ENCODE data around the gene PERP.

Gene PERP

DNA sequence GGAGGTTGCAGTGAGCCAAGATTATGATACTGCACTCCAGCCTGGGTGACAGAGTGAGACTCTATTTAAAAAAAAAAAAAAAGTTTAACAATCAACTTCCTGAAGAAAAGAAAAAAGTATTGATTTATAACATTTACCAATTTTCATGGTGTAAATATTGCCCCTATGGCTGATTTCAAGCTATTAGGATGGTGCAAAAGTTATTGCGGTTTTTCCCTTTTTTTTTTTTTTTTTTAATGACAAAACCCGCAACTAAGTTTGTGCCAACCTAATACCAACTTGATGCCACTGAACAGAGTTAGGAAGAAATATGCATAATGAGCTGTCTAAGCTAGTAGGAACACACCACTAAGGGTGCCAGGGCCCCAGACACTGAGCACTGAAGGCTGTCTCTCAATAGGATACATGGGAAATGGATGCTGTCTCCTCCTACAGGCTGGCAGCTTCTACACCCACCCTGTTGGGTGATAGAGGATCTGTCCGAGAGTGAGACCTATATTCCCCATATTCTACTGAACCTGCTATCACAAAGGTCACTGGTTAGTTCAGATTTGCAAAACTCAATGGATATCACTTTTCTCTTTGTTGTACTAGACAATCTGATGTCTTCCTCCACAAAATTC is 6.5 kb upstream of the PERP start:
- ChIA-PET POLR2A (interaction anchor here (0.6 kb wide), 1 partner anchor 687 kb away, joined by 3 read pairs; no protein-coding TSS in a partner anchor), CTCF (interaction anchor here (0.5 to 5.2 kb wide), 16 partner anchors 13 to 651 kb away, joined by 3 to 57 read pairs (median 3); partner anchors contain the start of gene HEBP2)
- Histone ChIP-seq H3K36me3 (ENCODE audit: control insufficient read depth in 2 of 2, insufficient read depth in 1 of 2, low read length in 2 of 2) (no peaks in the 10 kb centered on the region), H3K4me3 (ENCODE audit: low read depth, low read length) (no peak overlapping the region), H3K4me1 (ENCODE audit: control insufficient read depth, insufficient read depth, low read length) (peaks cover under 1% of the 10 kb centered on the region; the same call in 1 of the 2 replicates), H3K9me3 (ENCODE audit: control insufficient read depth, insufficient read depth, low read depth, low read length) (no peaks in the 10 kb centered on the region), H3K27ac (ENCODE audit: extremely low read depth, low read depth, low read length) (no peak overlapping the region)
- no peak for TF ChIP-seq ZNF548 (tag by site-specific recombination; IDR thresholded peaks at IDR 0.05)
- TF ChIP-seq ZNF280C (tag by site-specific recombination; IDR thresholded peaks at IDR 0.05): no peak
- TF ChIP-seq, protein P1, sequence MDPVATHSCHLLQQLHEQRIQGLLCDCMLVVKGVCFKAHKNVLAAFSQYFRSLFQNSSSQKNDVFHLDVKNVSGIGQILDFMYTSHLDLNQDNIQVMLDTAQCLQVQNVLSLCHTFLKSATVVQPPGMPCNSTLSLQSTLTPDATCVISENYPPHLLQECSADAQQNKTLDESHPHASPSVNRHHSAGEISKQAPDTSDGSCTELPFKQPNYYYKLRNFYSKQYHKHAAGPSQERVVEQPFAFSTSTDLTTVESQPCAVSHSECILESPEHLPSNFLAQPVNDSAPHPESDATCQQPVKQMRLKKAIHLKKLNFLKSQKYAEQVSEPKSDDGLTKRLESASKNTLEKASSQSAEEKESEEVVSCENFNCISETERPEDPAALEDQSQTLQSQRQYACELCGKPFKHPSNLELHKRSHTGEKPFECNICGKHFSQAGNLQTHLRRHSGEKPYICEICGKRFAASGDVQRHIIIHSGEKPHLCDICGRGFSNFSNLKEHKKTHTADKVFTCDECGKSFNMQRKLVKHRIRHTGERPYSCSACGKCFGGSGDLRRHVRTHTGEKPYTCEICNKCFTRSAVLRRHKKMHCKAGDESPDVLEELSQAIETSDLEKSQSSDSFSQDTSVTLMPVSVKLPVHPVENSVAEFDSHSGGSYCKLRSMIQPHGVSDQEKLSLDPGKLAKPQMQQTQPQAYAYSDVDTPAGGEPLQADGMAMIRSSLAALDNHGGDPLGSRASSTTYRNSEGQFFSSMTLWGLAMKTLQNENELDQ (tag by site-specific recombination; IDR thresholded peaks at IDR 0.05; ENCODE audit: low read depth): no peak
- TF ChIP-seq ZNF433 (tag by site-specific recombination; IDR thresholded peaks at IDR 0.05; ENCODE audit: low read depth): no peak

GRCh38 chr6:138110229-138110628 is 3.0 kb upstream of the PERP start:
- CTCF ChIA-PET: interaction anchor here (0.8 to 3.1 kb wide), 5 partner anchors 97 to 406 kb away, joined by 3 to 188 read pairs (median 7); no protein-coding TSS in a partner anchor
- H3K27ac ChIP-seq (ENCODE audit: extremely low read depth, low read depth, low read length): no peak overlapping the region
- no peaks in the 10 kb centered on the region for H3K9me3 ChIP-seq (ENCODE audit: control insufficient read depth, insufficient read depth, low read depth, low read length)
- H3K4me1 ChIP-seq (ENCODE audit: control insufficient read depth, insufficient read depth, low read length): peaks cover 4% of the 10 kb centered on the region; the same call in 1 of the 2 replicates
- POLR2A ChIA-PET: no interaction called here
- H3K36me3 ChIP-seq (ENCODE audit: control insufficient read depth in 2 of 2, insufficient read depth in 1 of 2, low read length in 2 of 2): no peaks in the 10 kb centered on the region
- no peak overlapping the region for H3K4me3 ChIP-seq (ENCODE audit: low read depth, low read length)
- TF ChIP-seq, protein P2, sequence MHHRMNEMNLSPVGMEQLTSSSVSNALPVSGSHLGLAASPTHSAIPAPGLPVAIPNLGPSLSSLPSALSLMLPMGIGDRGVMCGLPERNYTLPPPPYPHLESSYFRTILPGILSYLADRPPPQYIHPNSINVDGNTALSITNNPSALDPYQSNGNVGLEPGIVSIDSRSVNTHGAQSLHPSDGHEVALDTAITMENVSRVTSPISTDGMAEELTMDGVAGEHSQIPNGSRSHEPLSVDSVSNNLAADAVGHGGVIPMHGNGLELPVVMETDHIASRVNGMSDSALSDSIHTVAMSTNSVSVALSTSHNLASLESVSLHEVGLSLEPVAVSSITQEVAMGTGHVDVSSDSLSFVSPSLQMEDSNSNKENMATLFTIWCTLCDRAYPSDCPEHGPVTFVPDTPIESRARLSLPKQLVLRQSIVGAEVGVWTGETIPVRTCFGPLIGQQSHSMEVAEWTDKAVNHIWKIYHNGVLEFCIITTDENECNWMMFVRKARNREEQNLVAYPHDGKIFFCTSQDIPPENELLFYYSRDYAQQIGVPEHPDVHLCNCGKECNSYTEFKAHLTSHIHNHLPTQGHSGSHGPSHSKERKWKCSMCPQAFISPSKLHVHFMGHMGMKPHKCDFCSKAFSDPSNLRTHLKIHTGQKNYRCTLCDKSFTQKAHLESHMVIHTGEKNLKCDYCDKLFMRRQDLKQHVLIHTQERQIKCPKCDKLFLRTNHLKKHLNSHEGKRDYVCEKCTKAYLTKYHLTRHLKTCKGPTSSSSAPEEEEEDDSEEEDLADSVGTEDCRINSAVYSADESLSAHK (tag by site-specific recombination; IDR thresholded peaks at IDR 0.05): no peak
- TF ChIP-seq ZNF10 (tag by site-specific recombination; IDR thresholded peaks at IDR 0.05) (no peak), KLF9 (tag by site-specific recombination; IDR thresholded peaks at IDR 0.05; ENCODE audit: low read depth) (no peak), KLF10 (tag by site-specific recombination; IDR thresholded peaks at IDR 0.05) (no peak), ZNF510 (tag by site-specific recombination; IDR thresholded peaks at IDR 0.05; ENCODE audit: insufficient replicate concordance) (no peak), ZFHX2 (tag by site-specific recombination; conservative IDR thresholded peaks at IDR 0.05) (no peak), ZNF26 (tag by site-specific recombination; IDR thresholded peaks at IDR 0.05) (no peak), SP7 (tag by site-specific recombination; IDR thresholded peaks at IDR 0.05) (no peak), BCL11B (tag by site-specific recombination; IDR thresholded peaks at IDR 0.05; ENCODE audit: low read depth) (no peak), ZXDB (tag by site-specific recombination; IDR thresholded peaks at IDR 0.05) (no peak), ZNF16 (tag by site-specific recombination; IDR thresholded peaks at IDR 0.05; ENCODE audit: low read depth) (no peak), ZNF426 (tag by site-specific recombination; IDR thresholded peaks at IDR 0.05) (no peak), ZBTB44 (tag by site-specific recombination; IDR thresholded peaks at IDR 0.05) (no peak)
- TF ChIP-seq, protein P3, sequence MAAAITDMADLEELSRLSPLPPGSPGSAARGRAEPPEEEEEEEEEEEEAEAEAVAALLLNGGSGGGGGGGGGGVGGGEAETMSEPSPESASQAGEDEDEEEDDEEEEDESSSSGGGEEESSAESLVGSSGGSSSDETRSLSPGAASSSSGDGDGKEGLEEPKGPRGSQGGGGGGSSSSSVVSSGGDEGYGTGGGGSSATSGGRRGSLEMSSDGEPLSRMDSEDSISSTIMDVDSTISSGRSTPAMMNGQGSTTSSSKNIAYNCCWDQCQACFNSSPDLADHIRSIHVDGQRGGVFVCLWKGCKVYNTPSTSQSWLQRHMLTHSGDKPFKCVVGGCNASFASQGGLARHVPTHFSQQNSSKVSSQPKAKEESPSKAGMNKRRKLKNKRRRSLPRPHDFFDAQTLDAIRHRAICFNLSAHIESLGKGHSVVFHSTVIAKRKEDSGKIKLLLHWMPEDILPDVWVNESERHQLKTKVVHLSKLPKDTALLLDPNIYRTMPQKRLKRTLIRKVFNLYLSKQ (tag by site-specific recombination; IDR thresholded peaks at IDR 0.05; ENCODE audit: borderline replicate concordance): no peak
- TF ChIP-seq, protein P4, sequence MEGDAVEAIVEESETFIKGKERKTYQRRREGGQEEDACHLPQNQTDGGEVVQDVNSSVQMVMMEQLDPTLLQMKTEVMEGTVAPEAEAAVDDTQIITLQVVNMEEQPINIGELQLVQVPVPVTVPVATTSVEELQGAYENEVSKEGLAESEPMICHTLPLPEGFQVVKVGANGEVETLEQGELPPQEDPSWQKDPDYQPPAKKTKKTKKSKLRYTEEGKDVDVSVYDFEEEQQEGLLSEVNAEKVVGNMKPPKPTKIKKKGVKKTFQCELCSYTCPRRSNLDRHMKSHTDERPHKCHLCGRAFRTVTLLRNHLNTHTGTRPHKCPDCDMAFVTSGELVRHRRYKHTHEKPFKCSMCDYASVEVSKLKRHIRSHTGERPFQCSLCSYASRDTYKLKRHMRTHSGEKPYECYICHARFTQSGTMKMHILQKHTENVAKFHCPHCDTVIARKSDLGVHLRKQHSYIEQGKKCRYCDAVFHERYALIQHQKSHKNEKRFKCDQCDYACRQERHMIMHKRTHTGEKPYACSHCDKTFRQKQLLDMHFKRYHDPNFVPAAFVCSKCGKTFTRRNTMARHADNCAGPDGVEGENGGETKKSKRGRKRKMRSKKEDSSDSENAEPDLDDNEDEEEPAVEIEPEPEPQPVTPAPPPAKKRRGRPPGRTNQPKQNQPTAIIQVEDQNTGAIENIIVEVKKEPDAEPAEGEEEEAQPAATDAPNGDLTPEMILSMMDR (tag by site-specific recombination; IDR thresholded peaks at IDR 0.05): no peak

Measured in HEK293 (cell line).